ENCODE results near the gene SPATA9.
A peak's percentile ranks its signal among the peaks of the same experiment; 100 is the strongest.

The SPATA9 gene, protein sequence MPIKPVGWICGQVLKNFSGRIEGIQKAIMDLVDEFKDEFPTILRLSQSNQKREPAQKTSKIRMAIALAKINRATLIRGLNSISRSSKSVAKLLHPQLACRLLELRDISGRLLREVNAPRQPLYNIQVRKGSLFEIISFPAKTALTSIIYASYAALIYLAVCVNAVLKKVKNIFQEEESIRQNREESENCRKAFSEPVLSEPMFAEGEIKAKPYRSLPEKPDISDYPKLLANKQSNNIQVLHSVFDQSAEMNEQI

DNA sequence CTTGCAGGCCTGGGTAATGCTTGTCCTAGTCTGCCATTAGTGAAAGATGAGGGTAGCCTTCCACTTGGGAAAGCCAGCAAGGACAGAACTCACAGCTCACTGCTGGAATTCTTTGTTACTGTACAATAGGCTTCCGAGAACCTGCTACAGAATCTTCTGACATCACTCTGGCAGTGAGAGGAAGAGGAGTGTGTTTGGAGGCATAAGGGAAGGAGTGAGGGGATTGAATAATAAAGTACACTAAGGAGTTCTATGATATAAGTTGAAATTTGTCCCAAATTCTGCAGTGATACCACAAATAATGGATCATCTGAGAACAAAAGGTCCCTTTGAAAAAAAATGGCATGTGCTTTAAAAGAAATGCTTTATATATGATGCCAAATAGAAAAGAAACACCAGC, at the start of gene SPATA9:
Gene SPATA9, minus strand, starts transcription at position 101 of the 400 bp plus-strand sequence. CDS start 137 bp downstream, outside the sequence.
- DNase-seq, result no peak

DNA sequence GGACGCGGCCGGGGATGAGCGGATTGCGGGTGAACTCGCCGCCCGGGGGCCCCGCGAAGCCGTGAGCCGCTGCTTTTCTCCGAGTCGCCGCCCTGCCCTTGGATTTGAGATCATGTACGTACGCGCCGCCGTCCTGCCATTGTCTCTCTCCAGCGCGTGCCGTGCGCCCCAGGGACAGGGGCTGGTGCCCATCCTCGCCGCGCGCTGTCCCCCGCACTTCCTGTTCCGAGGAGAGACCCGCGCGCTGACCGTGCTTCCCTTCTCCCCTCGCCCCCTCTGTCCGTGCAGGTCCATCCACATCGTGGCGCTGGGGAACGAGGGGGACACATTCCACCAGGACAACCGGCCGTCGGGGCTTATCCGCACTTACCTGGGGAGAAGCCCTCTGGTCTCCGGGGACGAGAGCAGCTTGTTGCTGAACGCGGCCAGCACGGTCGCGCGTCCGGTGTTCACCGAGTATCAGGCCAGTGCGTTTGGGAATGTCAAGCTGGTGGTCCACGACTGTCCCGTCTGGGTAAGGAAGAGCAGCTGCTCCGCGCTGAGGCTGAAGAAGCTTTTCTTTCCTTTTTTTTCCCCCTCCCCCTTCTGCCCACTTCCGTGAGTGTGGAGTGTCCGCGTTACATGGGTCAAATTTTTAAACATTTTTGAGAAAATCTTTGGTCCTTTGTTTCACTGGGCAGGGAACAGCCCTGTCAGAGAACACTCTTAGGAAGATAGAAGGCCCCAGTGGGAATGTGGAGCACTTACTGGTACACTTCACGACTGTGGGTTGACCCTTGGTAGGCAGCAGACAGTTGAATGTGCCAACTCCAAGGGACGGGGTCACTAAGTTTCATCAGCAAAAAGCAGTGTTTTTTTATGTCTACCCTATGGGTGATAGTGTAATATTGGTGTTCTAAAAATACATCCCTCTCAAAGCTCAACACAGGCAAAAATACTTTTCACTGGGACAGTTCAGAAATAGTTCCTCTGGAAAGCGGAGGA, 49.1 kb upstream of the SPATA9 start:
- no peak for DNase-seq

DNA sequence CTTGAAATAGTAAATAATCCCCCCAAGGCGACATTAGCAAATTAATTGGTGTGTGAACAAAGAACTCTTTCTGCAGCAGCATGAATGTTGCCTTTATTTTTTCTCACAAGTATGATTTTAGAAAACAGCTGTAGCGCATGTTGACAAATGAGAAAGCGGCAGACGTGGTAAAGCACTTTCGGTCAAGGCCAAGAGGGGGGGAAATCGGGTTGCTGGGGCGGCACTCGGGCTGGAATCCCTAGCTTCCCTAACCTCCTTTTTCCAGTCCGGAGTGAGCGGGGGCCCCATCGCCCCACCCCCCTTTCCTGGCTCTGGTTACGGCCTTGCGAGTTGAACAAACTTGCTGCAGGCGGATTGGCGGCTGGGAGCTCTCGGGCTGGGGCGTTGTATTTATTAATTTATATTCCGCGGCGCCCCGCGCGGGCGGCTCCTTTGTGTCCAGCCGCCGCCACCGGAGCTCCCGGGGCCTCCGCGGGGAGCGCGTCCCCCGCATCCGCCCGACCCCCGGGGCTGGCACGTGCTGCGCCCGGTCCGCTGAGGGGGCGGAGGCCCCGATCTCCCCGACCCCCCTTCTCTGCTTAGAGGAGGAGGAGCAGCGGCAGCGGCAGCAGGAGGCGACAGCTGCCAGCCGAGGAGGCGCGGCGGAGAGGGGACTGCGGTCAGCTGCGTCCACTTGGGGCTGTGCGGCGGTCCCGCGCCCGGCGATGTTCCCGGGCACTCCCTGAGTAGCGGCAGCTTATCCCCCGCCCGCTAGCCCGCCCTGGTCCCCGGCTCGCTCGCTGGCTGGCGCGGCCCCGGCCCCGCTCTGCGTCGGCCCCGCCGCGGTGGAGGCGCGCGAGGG, 48.2 kb upstream of the SPATA9 start, which contains the start of gene RHOBTB3:
Gene RHOBTB3, plus strand, starts transcription at position 607 of the 841 bp plus-strand sequence. CDS start 347 bp downstream, outside the sequence.
- peak; percentile 1 for DNase-seq

DNA sequence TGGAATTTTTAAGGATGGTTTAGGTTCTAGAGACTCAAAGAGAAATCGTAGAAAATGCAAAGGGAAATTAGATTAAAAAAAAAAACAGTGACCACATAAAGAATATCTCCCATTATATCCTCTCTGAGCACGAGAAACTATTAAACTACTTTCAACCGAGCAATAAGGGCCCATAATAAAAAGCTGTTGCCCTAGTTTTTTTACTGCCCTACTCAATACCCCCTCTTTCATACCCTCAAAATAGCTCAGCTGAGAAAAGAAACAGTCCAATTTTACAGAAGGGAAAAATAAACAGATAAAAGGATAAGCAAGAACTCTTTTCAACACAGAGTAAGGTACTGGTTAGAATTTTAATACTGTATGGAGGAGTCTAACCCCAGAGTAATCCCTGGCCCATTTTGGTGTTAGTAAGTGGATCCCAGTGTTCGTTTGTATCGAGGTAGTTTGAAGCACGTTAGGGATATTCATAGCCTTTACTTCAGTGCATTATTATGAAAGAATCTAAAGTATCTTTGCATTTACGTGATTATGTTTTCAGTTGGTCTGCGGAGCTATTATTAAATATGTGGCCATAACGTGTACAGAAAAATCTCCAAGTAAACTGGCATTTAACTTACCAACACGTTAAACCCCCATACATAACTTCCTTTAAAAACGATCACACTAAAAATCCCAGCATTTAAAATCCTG, 47.4 kb upstream of the SPATA9 start:
- DNase-seq, result no peak

DNA sequence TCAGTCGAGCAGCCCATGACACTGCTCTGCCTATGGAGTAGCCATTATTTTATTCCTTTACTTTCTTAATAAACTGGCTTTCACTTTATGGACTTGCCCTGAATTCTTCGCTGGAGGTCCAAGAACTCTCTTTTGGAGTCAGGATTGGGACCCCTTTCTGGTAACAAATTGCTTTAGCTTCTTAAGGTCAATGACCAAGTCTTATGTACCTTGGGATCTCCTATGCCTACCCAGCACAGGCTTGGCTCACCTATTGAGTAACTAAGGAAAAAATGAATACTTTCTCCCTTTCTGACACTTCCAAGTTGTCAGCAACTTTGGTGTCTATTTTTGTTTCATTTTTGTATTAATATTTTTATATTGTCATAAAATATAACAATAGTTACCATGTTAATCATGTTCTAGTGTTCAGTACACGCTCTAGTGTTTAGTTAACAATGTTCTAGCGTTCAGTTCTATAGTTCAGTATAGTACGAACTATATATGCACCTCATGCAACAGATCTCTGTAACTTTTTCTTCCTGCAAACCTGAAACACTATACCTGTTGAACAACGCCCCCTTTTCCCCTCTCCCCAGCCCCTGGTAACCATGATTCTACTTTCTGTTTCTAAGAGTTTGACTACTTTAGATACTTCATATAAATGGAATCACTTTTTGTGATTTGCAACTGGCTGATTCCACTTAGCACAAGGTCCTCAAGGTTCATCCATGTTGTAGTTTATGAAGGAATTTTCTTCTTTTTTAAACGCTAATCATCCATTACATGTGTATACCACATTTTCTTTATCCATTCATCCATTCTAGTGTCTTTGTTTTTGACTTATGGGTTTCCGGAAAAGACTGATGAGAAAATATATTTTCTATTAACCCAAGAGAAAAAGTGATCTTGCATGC, 46.6 kb upstream of the SPATA9 start:
- no peak for DNase-seq

DNA sequence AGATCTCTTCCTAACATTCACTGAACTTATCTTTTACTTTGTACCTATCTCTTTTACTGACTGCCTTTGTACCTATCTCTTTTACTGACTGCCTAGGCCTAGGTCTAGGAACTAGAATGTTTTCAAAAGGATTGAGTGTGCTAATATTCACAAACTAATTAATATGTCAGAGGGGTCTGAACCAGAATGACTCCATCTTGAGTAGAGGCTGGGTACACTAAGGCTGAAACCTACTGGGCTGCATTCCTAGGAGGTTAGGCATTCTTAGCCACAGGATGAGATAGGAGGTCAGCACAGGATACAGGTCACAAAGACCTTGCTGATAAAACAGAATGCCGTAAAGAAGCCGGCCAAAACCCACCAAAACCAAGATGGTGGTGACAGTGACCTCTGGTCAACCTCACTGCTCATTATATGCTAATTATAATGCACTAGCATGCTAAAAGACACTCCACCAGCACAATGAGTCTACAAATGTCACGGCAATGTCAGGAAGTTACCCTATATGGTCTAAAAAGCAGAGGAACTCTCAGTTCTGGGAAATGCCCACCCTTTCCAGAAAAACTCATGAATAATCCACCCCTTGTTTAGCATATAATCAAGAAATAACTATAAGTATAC, 45.8 kb upstream of the SPATA9 start:
- no peak for DNase-seq

DNA sequence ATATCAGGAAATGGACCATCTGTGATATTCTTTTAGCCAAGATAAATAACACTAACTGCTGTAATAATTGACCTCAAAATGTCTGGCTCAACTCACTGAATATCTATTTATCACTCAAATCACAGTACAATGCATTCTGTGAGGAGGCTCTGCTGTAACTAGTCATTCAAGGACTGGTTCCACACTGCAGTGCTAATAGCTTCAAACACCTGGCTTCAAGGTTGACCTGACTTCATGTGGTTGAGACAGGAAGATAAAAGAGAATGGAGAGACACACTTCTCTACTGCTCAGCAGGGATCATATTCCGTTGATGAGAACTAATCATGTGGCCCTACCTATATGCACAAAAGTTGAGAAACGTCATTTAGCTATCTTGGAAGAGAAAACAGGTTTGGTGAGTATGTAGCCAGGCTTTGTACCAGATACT, 45.0 kb upstream of the SPATA9 start:
- DNase-seq, result no peak

DNA sequence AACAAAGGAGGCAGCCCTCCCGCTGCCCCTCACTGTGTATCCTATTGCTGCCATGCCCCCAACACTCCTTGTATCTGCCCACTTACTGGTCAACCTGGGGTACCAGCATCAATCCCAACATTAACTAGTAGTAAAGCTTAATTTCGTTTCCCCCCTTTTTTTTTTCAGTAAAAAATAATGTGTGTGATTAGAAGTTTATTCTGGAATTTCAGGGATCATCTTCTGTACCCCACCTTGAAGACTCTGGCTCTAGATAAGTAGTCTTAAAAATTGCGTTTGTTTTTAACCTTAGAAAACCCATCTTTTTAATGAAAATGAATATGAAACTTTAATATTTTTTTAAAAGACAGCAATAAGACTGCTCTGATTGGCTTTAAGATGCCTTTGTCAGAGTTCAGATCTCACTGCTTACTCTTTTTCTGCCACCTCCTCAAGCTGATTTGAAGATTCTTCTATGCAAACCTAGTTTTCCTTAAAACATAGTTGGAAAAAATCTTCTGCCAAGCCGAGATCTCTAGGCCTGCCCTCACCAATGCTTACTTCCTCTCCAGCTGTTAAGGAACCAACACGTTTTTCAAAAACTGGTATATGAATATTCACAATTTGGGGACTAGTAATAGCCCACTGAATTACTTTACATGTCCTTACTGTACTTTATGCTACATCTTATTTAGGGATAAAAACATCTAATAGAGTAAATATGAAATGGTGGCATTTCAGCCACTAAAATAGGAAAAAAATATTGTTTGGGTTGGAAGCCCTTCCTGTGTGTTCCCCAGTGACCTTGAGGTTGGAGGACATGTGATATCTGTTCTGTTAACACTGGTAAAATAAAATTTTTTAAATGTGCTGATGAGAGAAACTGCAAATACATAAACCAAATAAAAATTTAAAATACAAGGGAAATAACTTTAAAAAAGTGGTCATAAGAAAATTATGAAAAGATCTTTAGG, 44.3 kb upstream of the SPATA9 start:
- no peak for DNase-seq

DNA sequence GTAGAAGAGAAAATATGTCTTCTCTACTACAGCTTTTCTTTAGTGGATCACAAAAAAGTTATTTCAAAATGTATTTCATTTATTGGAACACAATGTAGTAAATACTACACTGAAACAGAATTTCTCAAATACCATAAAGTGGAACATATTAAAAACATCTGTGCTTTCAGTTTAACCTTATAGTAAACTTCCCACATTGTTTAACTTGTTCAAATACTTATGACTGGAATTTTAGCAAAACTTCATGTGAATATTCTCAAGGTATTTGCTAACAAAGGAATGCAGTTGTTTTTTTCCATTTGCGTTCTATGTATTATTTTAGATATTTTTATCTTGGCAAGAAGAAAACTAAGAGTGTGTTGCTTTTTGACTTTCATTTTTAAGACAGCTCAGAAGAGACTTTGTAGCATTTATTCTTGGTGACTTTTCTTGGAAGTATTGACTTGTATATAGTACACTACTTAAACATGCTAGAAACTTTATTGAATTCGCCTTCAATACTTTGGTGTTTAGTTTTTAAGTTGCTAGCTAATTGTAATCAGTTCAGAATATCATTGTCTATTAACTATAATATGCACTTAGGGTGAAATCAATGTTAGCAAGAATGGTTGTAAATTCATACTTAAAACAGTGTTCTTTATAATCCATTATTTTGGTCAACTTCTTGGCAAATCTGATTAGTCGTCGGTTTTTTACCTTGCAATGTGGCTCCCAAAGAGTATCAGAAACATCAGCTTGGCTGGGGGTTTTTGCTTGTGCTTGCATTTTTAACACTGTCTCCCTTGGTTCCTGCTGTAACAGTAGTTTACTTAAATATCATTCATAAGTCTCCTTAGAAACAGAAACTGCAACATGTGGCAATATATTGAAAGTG, 43.4 kb upstream of the SPATA9 start:
- DNase-seq, result no peak

DNA sequence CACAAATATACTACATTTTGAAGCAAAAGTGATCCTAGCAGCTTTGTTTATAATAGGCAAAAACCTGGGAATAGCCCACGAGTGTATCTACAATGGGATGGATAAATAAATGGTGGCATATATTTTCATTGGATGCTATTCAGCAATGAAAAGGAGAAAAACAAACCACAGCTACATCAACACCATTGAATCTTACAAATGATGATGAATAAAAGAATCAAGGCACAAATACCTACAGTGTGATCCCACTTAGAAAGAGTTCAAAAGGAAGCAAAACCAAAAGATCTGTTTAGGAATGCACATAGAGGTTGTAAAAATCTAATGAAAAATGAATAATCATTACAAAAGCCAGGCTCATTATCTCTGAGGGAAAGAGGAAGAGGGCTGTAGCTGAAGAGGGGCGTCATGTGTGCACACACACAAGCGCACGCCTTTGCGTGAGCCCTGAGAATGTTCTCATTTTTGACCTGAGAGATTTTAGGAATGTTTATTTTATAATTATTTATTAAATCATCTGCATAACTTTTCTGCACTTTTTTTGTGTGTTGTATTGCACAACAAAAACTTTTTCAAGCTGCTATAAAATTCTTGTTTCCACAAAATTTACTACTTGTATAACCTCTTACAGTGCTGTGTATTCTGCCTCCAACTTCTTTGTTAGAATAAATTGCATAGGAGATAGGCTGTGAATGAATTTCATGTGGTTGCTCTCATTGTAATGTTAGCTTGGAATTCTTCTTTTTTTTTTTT, 42.5 kb upstream of the SPATA9 start:
- no peak for DNase-seq

DNA sequence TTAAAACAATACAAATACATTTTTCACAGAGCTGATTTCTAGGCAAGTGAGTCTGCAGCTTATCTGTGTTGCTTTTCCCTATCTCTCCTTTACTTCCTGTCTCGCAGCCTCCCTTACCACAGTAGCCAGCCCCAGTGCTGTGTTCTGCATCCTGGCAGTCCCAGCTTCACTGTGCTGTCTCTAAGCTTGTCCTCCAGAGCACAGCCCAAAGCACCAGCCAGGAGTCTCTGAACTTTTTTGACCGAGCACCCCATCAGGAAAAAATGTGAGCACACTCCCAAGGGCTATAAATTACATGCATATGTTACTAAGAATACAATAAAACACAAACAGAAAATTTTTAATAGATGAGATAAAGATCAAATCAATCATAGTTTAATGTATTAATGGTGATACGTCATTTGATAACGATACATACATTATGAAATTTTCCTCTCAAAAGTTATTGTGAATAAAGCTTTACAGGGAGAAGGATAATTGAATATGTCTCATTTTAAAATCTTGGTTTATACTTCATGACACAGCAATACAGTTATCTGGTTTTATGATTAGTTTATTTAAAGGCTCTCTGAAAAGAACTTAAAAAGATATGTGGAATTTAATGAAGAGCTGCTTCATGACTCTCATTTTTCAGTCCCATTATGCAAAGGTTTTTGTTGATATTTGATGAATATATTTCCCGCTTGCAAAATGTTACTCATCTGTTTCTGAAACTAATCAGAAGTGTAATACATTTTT, 41.0 kb upstream of the SPATA9 start:
- no peak for DNase-seq

DNA sequence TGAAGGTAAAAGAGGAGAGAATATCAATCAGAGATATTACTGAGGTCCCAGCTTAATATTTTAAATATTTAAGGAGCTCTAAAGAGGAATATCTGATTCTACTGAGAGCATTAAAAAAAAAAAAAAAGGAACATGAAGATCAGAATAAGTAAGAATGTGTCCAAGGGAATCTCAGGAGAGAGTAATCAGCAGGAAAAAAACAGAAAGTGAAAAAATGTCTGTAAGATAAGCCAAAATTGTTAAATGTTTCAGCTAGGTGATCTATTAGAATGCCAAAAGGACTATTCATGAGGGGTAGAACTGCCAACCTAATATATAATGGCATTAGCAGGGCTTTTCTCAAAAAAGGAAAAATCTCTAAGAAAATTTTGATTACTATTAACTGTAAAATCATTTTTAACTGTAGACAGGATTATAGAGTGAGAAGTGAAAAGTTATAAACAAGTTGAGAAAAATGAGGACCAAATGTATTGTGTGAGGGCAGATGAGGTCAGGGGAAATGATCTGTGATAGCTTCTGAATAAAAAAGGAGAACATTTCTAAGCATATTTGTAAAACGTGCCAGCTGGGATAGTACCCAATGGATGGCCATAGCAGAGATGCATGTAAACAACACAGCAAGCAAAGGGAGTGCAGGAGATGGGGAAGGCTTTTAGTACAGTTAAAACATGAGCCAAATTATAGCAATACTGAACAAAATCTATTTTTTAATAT, 38.9 kb upstream of the SPATA9 start:
- DNase-seq, result no peak

DNA sequence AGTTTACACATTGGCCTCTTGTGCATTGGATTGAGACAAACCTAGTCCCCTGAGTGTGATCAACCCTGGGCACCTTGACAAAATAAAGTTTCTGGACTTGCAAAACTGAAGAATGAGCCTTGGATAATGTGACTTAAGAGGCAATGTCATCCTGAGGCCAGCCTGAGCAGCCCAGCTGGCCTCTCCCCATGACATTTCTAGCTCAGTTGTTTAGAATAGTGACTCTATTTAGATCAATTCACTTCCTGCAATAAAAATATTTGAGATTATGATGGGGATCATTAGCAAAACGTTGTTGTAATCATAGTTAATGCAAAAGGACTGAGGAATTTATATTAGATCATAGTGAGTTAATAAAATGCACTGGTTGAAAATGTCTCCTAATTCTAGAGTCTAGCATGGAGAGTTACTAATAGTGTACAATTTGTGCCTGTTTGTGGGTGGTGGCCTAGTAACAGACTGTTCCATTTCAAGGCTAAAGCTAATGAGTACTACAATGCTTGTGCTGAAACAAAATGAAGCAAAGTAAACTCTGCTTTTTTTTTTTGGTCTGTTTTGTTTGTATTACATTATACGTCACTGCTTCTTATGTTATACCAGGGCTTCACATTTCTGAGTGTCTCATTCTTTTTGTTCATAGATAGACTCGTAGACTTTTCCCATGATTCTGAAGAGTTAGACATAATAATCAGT, 37.4 kb upstream of the SPATA9 start:
- no peak for DNase-seq

DNA sequence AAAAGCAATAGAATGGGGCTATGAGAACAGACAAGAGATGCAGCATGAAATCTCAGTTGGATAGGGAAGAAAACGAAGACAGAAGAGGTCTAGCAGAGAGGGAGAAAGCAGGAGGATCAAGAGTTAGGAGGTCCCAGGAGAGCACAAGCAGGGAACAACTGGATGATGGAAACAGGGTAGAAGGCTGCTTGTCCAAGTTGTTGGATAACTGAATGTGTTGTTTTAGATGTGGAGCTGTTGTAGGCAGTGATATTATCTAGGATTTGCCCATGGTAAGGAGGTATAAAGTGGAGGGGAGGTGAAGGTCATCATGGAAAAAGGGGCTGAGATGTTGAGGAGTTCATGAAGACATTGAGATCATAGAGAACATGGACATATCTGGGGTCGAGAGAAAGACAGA, 35.9 kb upstream of the SPATA9 start:
- DNase-seq, result no peak

DNA sequence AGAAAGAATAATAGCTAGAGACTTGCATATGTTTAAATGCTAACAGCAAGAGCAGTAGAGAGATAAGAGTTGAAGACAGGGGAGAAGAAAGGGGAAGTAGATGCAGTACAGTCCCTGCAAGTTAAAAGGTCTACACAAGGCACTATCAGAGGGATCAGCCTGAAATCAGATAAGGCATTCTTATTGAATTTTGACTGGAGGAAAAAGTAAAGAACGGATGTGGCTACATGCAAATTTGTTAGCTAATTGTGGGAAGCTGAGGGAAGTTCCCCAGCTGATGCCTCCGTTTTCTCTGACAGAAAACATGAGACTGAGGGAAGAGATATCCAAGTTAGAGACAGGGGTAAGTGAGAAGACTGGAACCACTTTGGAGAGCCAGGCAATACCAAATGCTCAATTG, 35.4 kb upstream of the SPATA9 start:
- DNase-seq, result no peak

DNA sequence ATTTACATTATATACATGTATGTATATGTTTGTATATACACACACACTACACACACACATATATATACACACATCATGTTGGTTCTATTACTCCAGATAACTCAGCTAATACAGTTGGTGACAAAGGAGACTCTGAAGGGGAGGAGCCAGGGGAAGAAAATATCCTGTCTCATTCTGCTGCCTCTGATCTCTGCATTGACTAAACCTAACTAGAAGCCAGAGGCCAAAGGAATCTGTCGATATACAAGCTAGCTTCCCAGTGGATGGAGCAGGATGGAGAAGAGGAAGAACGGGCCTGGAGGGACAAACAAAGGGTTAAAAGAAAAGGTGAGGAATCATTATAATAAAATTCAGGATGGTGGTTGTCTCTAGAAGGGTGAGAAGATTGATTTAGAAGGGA, 34.6 kb upstream of the SPATA9 start:
- no peak for DNase-seq

Measured in activated effector memory CD4-positive, alpha-beta T cell treated with Interleukin-2 at 50 U/mL for 16 hours (primary cell).